Subcutaneous abdominal adipose tissue (tissue), 5 donors: ENCODE results near the gene LANCL2.
"Not testable (repeated sequence)": the region's sequence is repeated elsewhere in the genome, so short reads cannot be mapped to it uniquely, and the experiment has no call there.

Experiments used
- H3K27ac ChIP-seq: one replicate; pipeline ENCODE4 v1.7.0; 2013; ENCODE audit warnings: low read depth, mild to moderate bottlenecking, inconsistent platforms, low read length, moderate library complexity
- H3K27me3 ChIP-seq, 5 donors: one replicate each; pipeline ENCODE4 v1.7.0; 2013; ENCODE audit warnings: low read length in 5 of 5, inconsistent platforms in 1 of 5; ENCODE audit not compliant: control insufficient read depth in 5 of 5, insufficient read depth in 4 of 5
- H3K36me3 ChIP-seq, 5 donors: one replicate each; pipeline ENCODE4 v1.7.0; 2013; ENCODE audit warnings: low read length in 5 of 5; ENCODE audit not compliant: control insufficient read depth in 5 of 5, insufficient read depth in 5 of 5
- H3K4me1 ChIP-seq, 5 donors: one replicate each; pipeline ENCODE4 v1.7.0; 2013; ENCODE audit warnings: low read length in 5 of 5, mild to moderate bottlenecking in 3 of 5, moderate library complexity in 1 of 5; ENCODE audit not compliant: control insufficient read depth in 5 of 5, insufficient read depth in 5 of 5
- H3K4me3 ChIP-seq, 5 donors: one replicate each; pipeline ENCODE4 v1.7.0; 2013; ENCODE audit warnings: low read length in 5 of 5, low read depth in 1 of 5
- H3K9ac ChIP-seq, 5 donors: one replicate each; pipeline ENCODE4 v1.7.0; 2013; ENCODE audit warnings: low read length in 5 of 5, mild to moderate bottlenecking in 4 of 5, moderate library complexity in 3 of 5
- H3K9me3 ChIP-seq, 5 donors: one replicate each; pipeline ENCODE4 v1.7.0; 2013; ENCODE audit warnings: low read length in 5 of 5; ENCODE audit not compliant: control insufficient read depth in 5 of 5
- donor health status: healthy.
- donor health status: healthy.
- donor health status: healthy.
- donor health status: healthy.
- donor health status: healthy.

The LANCL2 gene

GRCh38 chr7:55467047-55467593, 102.0 kb downstream of the LANCL2 start:
- no peak overlapping the region for H3K4me3 ChIP-seq
- peaks cover 0 to 3% (median 0%) of the 10 kb centered on the region in 5 donors for H3K4me1 ChIP-seq
- H3K9ac ChIP-seq: no peak overlapping the region
- H3K27ac ChIP-seq: no peak overlapping the region
- peaks cover 5 to 40% (median 22%) of the 10 kb centered on the region in 5 donors for H3K36me3 ChIP-seq
- H3K9me3 ChIP-seq: no peaks in the 10 kb centered on the region
- H3K27me3 ChIP-seq: no peaks in the 10 kb centered on the region

- Histone ChIP-seq H3K27ac (no peak overlapping the region), H3K9me3 (no peaks in the 10 kb centered on the region), H3K4me1 (peaks cover 0 to 3% (median 0%) of the 10 kb centered on the region in 5 donors), H3K4me3 (no peak overlapping the region), H3K27me3 (no peaks in the 10 kb centered on the region), H3K9ac (no peak overlapping the region), H3K36me3 (peaks cover 5 to 46% (median 28%) of the 10 kb centered on the region in 5 donors)
Observed at GRCh38 chr7:55468495-55468894, 103.4 kb downstream of the LANCL2 start.

GRCh38 chr7:55469271-55469681, 104.1 kb downstream of the LANCL2 start:
- Histone ChIP-seq H3K9ac (no peak overlapping the region), H3K4me3 (no peak overlapping the region), H3K36me3 (peaks cover 5 to 46% (median 20%) of the 10 kb centered on the region in 5 donors), H3K4me1 (peaks cover 0 to 3% (median 0%) of the 10 kb centered on the region in 5 donors), H3K27ac (no peak overlapping the region), H3K9me3 (no peaks in the 10 kb centered on the region), H3K27me3 (no peaks in the 10 kb centered on the region)

GRCh38 chr7:55469721-55470120, 104.6 kb downstream of the LANCL2 start:
- no peak overlapping the region for H3K9ac ChIP-seq
- no peaks in the 10 kb centered on the region for H3K27me3 ChIP-seq
- H3K27ac ChIP-seq: no peak overlapping the region
- peaks cover 5 to 46% (median 17%) of the 10 kb centered on the region in 5 donors for H3K36me3 ChIP-seq
- no peaks in the 10 kb centered on the region for H3K9me3 ChIP-seq
- H3K4me3 ChIP-seq: no peak overlapping the region
- peaks cover 0 to 3% (median 0%) of the 10 kb centered on the region in 5 donors for H3K4me1 ChIP-seq

GRCh38 chr7:55470261-55470660, 105.1 kb downstream of the LANCL2 start:
- Histone ChIP-seq H3K9me3 (no peaks in the 10 kb centered on the region), H3K9ac (no peak overlapping the region), H3K4me1 (peaks cover 0 to 3% (median 0%) of the 10 kb centered on the region in 5 donors), H3K27ac (no peak overlapping the region), H3K36me3 (peaks cover 1 to 46% (median 15%) of the 10 kb centered on the region in 5 donors), H3K27me3 (no peaks in the 10 kb centered on the region), H3K4me3 (no peak overlapping the region)

GRCh38 chr7:55471594-55471993, 106.5 kb downstream of the LANCL2 start:
- not testable (repeated sequence) for H3K27ac ChIP-seq, H3K27me3 ChIP-seq, H3K9ac ChIP-seq, H3K4me3 ChIP-seq, H3K4me1 ChIP-seq, H3K9me3 ChIP-seq
- H3K36me3 ChIP-seq: peaks cover 0 to 48% (median 13%) of the 10 kb centered on the region in 5 donors

- H3K9ac ChIP-seq, H3K4me1 ChIP-seq, H3K9me3 ChIP-seq, H3K27ac ChIP-seq, H3K27me3 ChIP-seq, H3K4me3 ChIP-seq: not testable (repeated sequence)
- H3K36me3 ChIP-seq: peaks cover 0 to 50% (median 19%) of the 10 kb centered on the region in 5 donors
Observed at GRCh38 chr7:55472406-55472805, 107.3 kb downstream of the LANCL2 start.

GRCh38 chr7:55472928-55473725, 108.0 kb downstream of the LANCL2 start:
- Histone ChIP-seq H3K36me3 (peaks cover 0 to 56% (median 19%) of the 10 kb centered on the region in 5 donors), H3K4me3 (no peak overlapping the region), H3K27ac (no peak overlapping the region), H3K9me3 (no peaks in the 10 kb centered on the region), H3K4me1 (peaks cover 0 to 6% (median 4%) of the 10 kb centered on the region in 5 donors), H3K27me3 (no peaks in the 10 kb centered on the region), H3K9ac (no peak overlapping the region)

GRCh38 chr7:55473932-55474331, 108.8 kb downstream of the LANCL2 start:
- Histone ChIP-seq H3K27ac (no peak overlapping the region), H3K9ac (no peak overlapping the region), H3K4me3 (no peak overlapping the region), H3K9me3 (no peaks in the 10 kb centered on the region), H3K27me3 (no peaks in the 10 kb centered on the region), H3K36me3 (peaks cover 0 to 56% (median 19%) of the 10 kb centered on the region in 5 donors), H3K4me1 (peaks cover 0 to 13% (median 11%) of the 10 kb centered on the region in 5 donors)
